HG03460 (cell line): ENCODE results near the gene PREPL.

Experiments used
- ATAC-seq: cut with Tn5 transposase; IDR thresholded peaks from one replicate; pipeline ENCODE4 v1.9.1; 2021; ENCODE audit not compliant: unreplicated experiment

The PREPL gene

GRCh38 chr2:44296653-44297052 lies 64.6 kb downstream of the PREPL start:
- ATAC-seq: no peak

GRCh38 chr2:44295633-44296359 lies 65.5 kb downstream of the PREPL start:
- no peak for ATAC-seq

GRCh38 chr2:44295113-44295512 lies 66.2 kb downstream of the PREPL start:
- no peak for ATAC-seq

GRCh38 chr2:44291281-44292248 lies 69.7 kb downstream of the PREPL start:
- ATAC-seq: no peak

- ATAC-seq: no peak
Observed at GRCh38 chr2:44290261-44290660, 71.0 kb downstream of the PREPL start.

- ATAC-seq: no peak
Observed at GRCh38 chr2:44286884-44287638, 74.2 kb downstream of the PREPL start.

- ATAC-seq: no peak
Observed at GRCh38 chr2:44286119-44286883, 75.0 kb downstream of the PREPL start.

- ATAC-seq: no peak
Observed at GRCh38 chr2:44285174-44285573, 76.1 kb downstream of the PREPL start.

GRCh38 chr2:44283116-44283666 lies 78.1 kb downstream of the PREPL start:
- ATAC-seq: no peak

GRCh38 chr2:44280869-44281268 lies 80.4 kb downstream of the PREPL start:
- ATAC-seq: no peak

- ATAC-seq: no peak
Observed at GRCh38 chr2:44277541-44277940, 83.8 kb downstream of the PREPL start.

- ATAC-seq: no peak
Observed at GRCh38 chr2:44275927-44276303, 85.4 kb downstream of the PREPL start.

- ATAC-seq: no peak
Observed at GRCh38 chr2:44273596-44273995, 87.7 kb downstream of the PREPL start.

GRCh38 chr2:44273076-44273475 lies 88.2 kb downstream of the PREPL start:
- ATAC-seq: no peak

- ATAC-seq: no peak
Observed at GRCh38 chr2:44271296-44271695, 90.0 kb downstream of the PREPL start.

GRCh38 chr2:44269831-44270230 lies 91.5 kb downstream of the PREPL start:
- ATAC-seq: no peak

- ATAC-seq: no peak
Observed at GRCh38 chr2:44267796-44268648, 93.3 kb downstream of the PREPL start.
